Kidney epithelial cell (primary cell): Measurements from ENCODE around the gene CGRRF1. TPM values are rescaled to one million over a fixed set of nuclear protein-coding genes. Genes with fewer than 3 reads are reported as not detected.

ENCODE experiments used
- DNase-seq: peaks from one replicate; pipeline ENCODE4 v3.0.0-alpha.2; 2010; ENCODE audit warnings: low read depth
- H3K27me3 ChIP-seq: 2 replicates; pipeline ENCODE4 v1.6.0; 2011; ENCODE audit warnings: low read length; ENCODE audit not compliant: control insufficient read depth, insufficient read depth
- H3K36me3 ChIP-seq: 2 replicates; pipeline ENCODE4 v1.5.1; 2011; ENCODE audit warnings: low read length; ENCODE audit not compliant: control insufficient read depth, insufficient read depth
- H3K4me3 ChIP-seq: 2 replicates; pipeline ENCODE4 v1.5.1; 2011; ENCODE audit warnings: low read depth, mild to moderate bottlenecking, control low read depth, low read length
- total RNA-seq: library from RNA; depleted of rRNA; stranded (reverse); fragments of >200 nt; gene quantifications from 2 replicates; pipeline ENCODE4 v1.2.3, GENCODE V29; 2015
- TF ChIP-seq, protein P1 (sequence below): IDR thresholded peaks from 2 replicates; pipeline ENCODE4 v1.5.1; 2011; ENCODE audit warnings: mild to moderate bottlenecking, moderate library complexity, low read length, control low read depth, inconsistent platforms; ENCODE audit not compliant: insufficient read depth, poor library complexity, severe bottlenecking

The CGRRF1 gene
- total RNA-seq, 1 donor from 2014 or later = 13.4 TPM

DNA sequence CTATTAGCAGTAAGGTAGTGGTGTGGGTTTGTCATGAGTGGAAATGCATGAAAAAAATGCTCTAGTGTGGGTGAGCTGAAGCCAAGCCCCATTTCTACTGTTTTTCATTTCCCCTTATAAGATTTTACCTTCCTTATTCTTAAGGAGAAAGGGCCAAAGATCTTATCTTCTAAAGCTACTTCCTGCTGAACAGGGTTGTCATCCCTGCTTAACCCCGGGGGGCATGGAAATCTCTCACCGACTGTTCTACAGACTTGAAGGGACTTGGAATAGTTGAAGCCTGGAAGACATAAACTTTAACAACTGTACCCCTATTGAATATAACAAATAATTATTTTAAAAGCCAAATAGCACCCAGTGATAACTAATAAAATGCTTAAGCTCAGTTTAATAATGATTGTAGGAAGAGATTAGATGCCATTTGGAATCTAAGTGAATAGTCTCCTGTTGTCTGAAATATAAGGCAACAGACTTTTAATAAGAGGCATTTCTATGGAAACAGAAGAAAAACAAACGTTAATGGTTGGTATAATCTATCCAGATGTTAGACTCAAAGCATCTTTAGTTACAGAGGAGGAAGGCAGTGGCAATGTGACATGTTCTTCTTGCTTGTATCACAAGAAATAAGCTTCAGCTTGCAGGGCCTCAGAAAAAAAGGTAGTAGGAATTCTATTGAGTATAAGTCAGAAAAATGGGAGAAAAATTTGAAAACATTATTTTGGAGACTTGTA, 19.1 kb upstream of the CGRRF1 start:
- no peak for DNase-seq
- TF ChIP-seq, protein P1, sequence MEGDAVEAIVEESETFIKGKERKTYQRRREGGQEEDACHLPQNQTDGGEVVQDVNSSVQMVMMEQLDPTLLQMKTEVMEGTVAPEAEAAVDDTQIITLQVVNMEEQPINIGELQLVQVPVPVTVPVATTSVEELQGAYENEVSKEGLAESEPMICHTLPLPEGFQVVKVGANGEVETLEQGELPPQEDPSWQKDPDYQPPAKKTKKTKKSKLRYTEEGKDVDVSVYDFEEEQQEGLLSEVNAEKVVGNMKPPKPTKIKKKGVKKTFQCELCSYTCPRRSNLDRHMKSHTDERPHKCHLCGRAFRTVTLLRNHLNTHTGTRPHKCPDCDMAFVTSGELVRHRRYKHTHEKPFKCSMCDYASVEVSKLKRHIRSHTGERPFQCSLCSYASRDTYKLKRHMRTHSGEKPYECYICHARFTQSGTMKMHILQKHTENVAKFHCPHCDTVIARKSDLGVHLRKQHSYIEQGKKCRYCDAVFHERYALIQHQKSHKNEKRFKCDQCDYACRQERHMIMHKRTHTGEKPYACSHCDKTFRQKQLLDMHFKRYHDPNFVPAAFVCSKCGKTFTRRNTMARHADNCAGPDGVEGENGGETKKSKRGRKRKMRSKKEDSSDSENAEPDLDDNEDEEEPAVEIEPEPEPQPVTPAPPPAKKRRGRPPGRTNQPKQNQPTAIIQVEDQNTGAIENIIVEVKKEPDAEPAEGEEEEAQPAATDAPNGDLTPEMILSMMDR = no peak
- Histone ChIP-seq H3K4me3 (no peak overlapping the region), H3K36me3 (no peaks in the 10 kb centered on the region), H3K27me3 (no peaks in the 10 kb centered on the region)

DNA sequence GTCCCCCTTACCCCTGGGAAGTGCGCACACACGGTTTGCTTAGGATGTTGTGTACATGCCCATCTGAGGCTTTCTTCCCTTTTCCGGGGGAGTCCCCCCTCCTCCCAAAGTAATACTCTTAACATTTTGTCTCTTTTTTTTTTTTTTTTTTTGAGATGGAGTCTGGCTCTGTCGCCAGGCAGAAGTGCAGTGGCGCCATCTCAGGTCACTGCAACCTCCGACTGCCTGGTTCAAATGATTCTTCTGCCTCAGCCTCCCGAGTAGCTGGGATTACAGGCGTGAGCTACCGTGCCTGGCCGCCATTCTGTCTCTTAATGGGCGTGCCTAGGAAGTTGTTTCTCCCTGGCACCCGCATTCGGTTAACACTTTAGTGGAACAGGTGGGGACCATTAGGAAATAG, 16.4 kb upstream of the CGRRF1 start:
- DNase-seq = no peak
- no peaks in the 10 kb centered on the region for H3K27me3 ChIP-seq
- no peak overlapping the region for H3K4me3 ChIP-seq
- no peaks in the 10 kb centered on the region for H3K36me3 ChIP-seq
- TF ChIP-seq, protein P1 = no peak

DNA sequence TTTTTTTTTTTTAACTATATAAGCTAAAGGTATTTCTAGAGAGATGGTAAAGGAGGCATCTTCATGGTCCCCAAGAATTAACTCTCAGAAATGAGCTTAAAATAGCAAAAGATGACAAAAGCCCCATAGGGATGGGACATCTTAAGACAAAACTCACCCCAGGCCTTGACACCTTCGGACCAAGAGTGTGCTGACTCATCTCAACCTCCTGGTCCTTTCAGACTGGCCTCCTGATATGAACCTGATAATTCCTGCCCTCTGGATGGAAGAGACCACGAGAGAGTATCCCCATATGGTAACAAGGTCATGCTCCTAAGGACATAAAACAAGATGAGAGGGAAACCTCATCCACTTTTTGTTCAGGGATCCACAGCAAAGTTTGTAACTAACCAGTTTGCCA, 12.5 kb upstream of the CGRRF1 start:
- Histone ChIP-seq H3K36me3 (no peaks in the 10 kb centered on the region), H3K27me3 (no peaks in the 10 kb centered on the region), H3K4me3 (no peak overlapping the region)
- no peak for DNase-seq
- TF ChIP-seq, protein P1 = no peak

GRCh38 chr14:54498095-54498531, 11.6 kb upstream of the CGRRF1 start:
- Histone ChIP-seq H3K27me3 (no peaks in the 10 kb centered on the region), H3K36me3 (no peaks in the 10 kb centered on the region), H3K4me3 (no peak overlapping the region)
- no peak for DNase-seq
- TF ChIP-seq, protein P1 = no peak

DNA sequence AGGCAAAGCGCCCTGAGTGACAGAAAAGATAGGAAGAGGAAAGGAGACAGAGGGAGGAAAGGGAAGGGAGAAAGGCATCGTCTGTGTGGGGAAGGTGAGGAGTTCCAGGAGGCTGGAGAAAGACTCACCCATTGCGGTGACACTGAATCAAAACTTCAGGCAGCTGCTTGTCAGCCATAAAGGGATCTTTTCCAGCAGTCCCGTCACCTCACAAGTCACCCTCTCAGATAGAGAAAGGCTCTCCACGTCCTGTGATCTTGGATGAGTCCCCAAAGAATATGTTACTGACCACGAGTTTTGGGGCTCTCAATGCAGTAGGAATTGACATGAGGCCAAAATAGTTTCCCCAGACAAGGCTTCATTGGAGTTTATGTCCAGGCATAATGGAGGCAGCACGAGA, 11.1 kb upstream of the CGRRF1 start:
- DNase-seq = no peak
- H3K36me3 ChIP-seq = no peaks in the 10 kb centered on the region
- TF ChIP-seq, protein P1 = no peak
- no peak overlapping the region for H3K4me3 ChIP-seq
- no peaks in the 10 kb centered on the region for H3K27me3 ChIP-seq

- no peaks in the 10 kb centered on the region for H3K27me3 ChIP-seq
- TF ChIP-seq, protein P1 = no peak
- DNase-seq = no peak
- H3K4me3 ChIP-seq = no peak overlapping the region
- H3K36me3 ChIP-seq = no peaks in the 10 kb centered on the region
These were observed 9.0 kb upstream of the CGRRF1 start for GRCh38 chr14:54500744-54501143.
